Measurements from ENCODE around the gene SLC2A1. TPM values are rescaled to one million over a fixed set of nuclear protein-coding genes. Genes with fewer than 3 reads are reported as not detected.

The SLC2A1 gene
- polyA plus RNA-seq, 1 donor (not counting 4 experiments of a cell fraction or from before 2014, with no cell fraction given) = 689 TPM

GRCh38 chr1:42979896-42980800 lies 21.5 kb upstream of the SLC2A1 start:
- Histone ChIP-seq H3K4me1 (ENCODE audit: control insufficient read depth, extremely low read depth, insufficient read depth, low read length) (no peaks in the 10 kb centered on the region), H3K4me3 (ENCODE audit: control insufficient read depth in 2 of 3, extremely low read depth in 1 of 3, insufficient read depth in 2 of 3, low read depth in 1 of 3, low read length in 3 of 3) (no peak overlapping the region), H3K36me3 (ENCODE audit: control insufficient read depth in 2 of 2, extremely low read depth in 1 of 2, insufficient read depth in 2 of 2, low read length in 2 of 2) (peaks cover 0 to 22% of the 10 kb centered on the region in 2 experiments), H3K79me2 (ENCODE audit: control insufficient read depth, insufficient read depth, low read length) (no peaks in the 10 kb centered on the region), H3K9ac (ENCODE audit: control insufficient read depth, extremely low read depth, insufficient read depth, low read length) (no peak overlapping the region), H3K9me3 (ENCODE audit: control insufficient read depth, low read depth, low read length) (no peaks in the 10 kb centered on the region), H3K4me2 (ENCODE audit: control insufficient read depth, extremely low read depth, insufficient read depth, low read depth, low read length) (no peak overlapping the region), H3K27ac (ENCODE audit: control insufficient read depth, insufficient read depth, low read length) (no peak overlapping the region), H4K20me1 (ENCODE audit: control insufficient read depth, extremely low read depth, insufficient read depth, low read length) (no peaks in the 10 kb centered on the region), H3K27me3 (ENCODE audit: control insufficient read depth, extremely low read depth, insufficient read depth, low read length) (no peaks in the 10 kb centered on the region), H3K9me1 (ENCODE audit: control insufficient read depth, extremely low read depth, insufficient read depth, low read length) (no peaks in the 10 kb centered on the region), H2AFZ (ENCODE audit: control insufficient read depth, low read length) (no peak overlapping the region)
- FAIRE-seq (no peak), DNase-seq (ENCODE audit: low read depth, low spot score) (no peak)
- dilution Hi-C loops (cut with MboI; ENCODE audit: extremely low pct_ligation_motif_present, low sequenced_read_pairs) = no loop called here
- no peak for TF ChIP-seq EZH2 (IDR thresholded peaks at IDR 0.05; ENCODE audit: low read length)

GRCh38 chr1:42979036-42979430 lies 20.4 kb upstream of the SLC2A1 start:
- no peak for FAIRE-seq

More at GRCh38 chr1:42979036-42979430, 20.4 kb upstream of the SLC2A1 start:
- H3K9me1 ChIP-seq (ENCODE audit: control insufficient read depth, extremely low read depth, insufficient read depth, low read length) = no peaks in the 10 kb centered on the region
- no peak for DNase-seq (ENCODE audit: low read depth, low spot score)
- no peak overlapping the region for H3K9ac ChIP-seq (ENCODE audit: control insufficient read depth, extremely low read depth, insufficient read depth, low read length)
- TF ChIP-seq CTCF (optimal IDR thresholded peaks at IDR 0.05 in 1 of 3, IDR thresholded peaks at IDR 0.05 in 1 of 3, conservative IDR thresholded peaks at IDR 0.05 in 1 of 3; ENCODE audit: extremely low read depth in 1 of 3, insufficient read depth in 2 of 3, low read length in 3 of 3) = no peak
- TF ChIP-seq EZH2 (IDR thresholded peaks at IDR 0.05; ENCODE audit: low read length) = no peak
- H3K4me1 ChIP-seq (ENCODE audit: control insufficient read depth, extremely low read depth, insufficient read depth, low read length) = no peaks in the 10 kb centered on the region
- no peaks in the 10 kb centered on the region for H4K20me1 ChIP-seq (ENCODE audit: control insufficient read depth, extremely low read depth, insufficient read depth, low read length)
- no peak overlapping the region for H3K4me3 ChIP-seq (ENCODE audit: control insufficient read depth in 2 of 3, extremely low read depth in 1 of 3, insufficient read depth in 2 of 3, low read depth in 1 of 3, low read length in 3 of 3)
- no peaks in the 10 kb centered on the region for H3K79me2 ChIP-seq (ENCODE audit: control insufficient read depth, insufficient read depth, low read length)
- H3K4me2 ChIP-seq (ENCODE audit: control insufficient read depth, extremely low read depth, insufficient read depth, low read depth, low read length) = no peak overlapping the region
- no peak overlapping the region for H3K27ac ChIP-seq (ENCODE audit: control insufficient read depth, insufficient read depth, low read length)
- H3K9me3 ChIP-seq (ENCODE audit: control insufficient read depth, low read depth, low read length) = no peaks in the 10 kb centered on the region
- no peak overlapping the region for H2AFZ ChIP-seq (ENCODE audit: control insufficient read depth, low read length)
- dilution Hi-C loops (cut with MboI; ENCODE audit: extremely low pct_ligation_motif_present, low sequenced_read_pairs) = no loop called here
- H3K36me3 ChIP-seq (ENCODE audit: control insufficient read depth in 2 of 2, extremely low read depth in 1 of 2, insufficient read depth in 2 of 2, low read length in 2 of 2) = peaks cover 0 to 22% of the 10 kb centered on the region in 2 experiments
- H3K27me3 ChIP-seq (ENCODE audit: control insufficient read depth, extremely low read depth, insufficient read depth, low read length) = no peaks in the 10 kb centered on the region
